ENCODE results near the gene NUP210L. TPM values are rescaled to one million over a fixed set of nuclear protein-coding genes. Genes with fewer than 3 reads are reported as not detected.

The NUP210L gene
- total RNA-seq, 4 donors from 2014 or later = 0.18 TPM; not detected in 3

DNA sequence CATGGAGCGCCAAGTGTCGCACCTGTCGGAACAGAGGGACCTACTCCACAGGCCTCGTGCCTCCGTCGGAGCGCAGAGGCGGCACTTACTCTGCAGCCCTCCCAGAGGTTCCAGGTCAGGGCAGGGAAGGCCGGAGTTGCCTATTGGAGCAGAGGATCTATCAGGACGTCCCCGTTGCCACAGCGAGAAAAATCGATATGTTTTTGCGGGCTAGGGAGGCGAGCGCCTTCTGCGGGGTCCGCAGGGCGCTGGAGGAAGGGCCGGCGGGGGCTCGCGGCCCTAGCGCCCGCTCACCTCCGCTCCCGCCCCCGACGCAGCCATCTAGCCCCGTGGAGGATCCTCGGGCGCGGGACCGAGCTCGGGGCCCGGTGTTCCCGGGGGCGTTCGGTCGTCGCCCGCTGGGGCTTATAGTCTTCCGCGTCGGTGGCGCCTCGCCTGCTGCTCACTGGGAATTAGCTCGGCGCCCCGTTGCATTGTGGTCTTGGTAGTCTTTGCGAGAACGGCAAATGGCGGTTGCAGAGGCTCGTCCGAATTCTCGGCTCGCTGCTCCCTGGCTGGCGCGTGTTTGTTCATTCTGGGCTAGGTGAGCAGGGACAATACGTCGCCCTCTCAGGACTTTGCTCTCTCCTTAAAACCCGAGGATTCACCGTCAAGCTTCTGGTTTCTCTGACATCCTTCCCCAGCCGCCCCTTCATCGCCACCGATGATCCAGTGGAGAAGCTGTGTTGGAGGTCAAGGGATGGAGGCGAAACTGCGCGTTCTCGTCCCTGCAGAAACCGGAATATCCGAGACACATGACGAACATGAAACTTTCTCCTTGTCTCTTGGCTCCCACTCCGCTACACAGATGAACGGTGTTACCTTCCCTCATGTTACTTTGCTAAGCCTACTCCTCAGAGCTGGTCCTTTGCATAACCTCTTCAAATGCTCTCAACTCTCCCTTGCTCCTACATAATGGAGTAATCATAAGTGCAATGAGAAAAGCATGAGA lies 177.3 kb downstream of the NUP210L start, which contains the start of gene JTB:
TSS of gene JTB (minus strand) at position 425 of the 991 bp plus-strand sequence. CDS start at position 3, 422 bp downstream.
- peak; percentile 91 to 96 (median 95) for DNase-seq
- TF ChIP-seq, protein P1, sequence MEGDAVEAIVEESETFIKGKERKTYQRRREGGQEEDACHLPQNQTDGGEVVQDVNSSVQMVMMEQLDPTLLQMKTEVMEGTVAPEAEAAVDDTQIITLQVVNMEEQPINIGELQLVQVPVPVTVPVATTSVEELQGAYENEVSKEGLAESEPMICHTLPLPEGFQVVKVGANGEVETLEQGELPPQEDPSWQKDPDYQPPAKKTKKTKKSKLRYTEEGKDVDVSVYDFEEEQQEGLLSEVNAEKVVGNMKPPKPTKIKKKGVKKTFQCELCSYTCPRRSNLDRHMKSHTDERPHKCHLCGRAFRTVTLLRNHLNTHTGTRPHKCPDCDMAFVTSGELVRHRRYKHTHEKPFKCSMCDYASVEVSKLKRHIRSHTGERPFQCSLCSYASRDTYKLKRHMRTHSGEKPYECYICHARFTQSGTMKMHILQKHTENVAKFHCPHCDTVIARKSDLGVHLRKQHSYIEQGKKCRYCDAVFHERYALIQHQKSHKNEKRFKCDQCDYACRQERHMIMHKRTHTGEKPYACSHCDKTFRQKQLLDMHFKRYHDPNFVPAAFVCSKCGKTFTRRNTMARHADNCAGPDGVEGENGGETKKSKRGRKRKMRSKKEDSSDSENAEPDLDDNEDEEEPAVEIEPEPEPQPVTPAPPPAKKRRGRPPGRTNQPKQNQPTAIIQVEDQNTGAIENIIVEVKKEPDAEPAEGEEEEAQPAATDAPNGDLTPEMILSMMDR (IDR thresholded peaks at IDR 0.05) = peak in 1 of 6 experiments; percentile 18
- TF ChIP-seq POLR2A (IDR thresholded peaks at IDR 0.05) = peak; percentile 87 to 91
- Histone ChIP-seq H3K36me3 (peaks cover 0 to 12% (median 0%) of the 10 kb centered on the region in 3 donors), H3K27me3 (no peaks in the 10 kb centered on the region), H3K9me3 (no peaks in the 10 kb centered on the region), H3K4me3 (peak within 1 kb of the TSS; percentile 90 to 97 (median 92)), H3K27ac (peak within 1 kb of the TSS; percentile 89 to 96 (median 92)), H3K4me1 (peaks cover 0 to 19% (median 6%) of the 10 kb centered on the region in 4 donors)

DNA sequence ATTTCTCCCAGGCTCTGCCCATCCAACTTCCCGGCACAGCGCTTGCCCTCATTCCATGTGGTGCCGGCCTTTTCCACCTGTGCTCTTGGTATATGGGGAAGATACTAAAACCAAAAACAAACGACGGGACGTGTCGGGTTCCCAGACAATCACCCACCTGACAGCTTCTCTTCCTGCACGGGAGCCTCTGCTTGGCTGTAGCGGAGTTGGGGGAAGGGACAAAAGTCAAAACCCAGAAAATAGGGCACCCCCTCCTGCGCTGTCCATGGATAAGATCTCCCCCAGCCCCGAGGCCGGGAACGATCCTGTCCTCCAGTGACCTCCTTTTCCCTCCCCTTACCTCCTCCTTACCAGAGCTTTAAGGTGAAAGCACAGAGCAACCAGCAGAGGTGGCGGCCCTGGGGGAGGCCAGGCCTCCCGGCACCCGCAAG lies 178.0 kb downstream of the NUP210L start:
- peak overlapping the region; percentile 90 to 97 (median 92) for H3K4me3 ChIP-seq
- peaks cover 0 to 12% (median 0%) of the 10 kb centered on the region in 3 donors for H3K36me3 ChIP-seq
- DNase-seq = no peak
- H3K9me3 ChIP-seq = no peaks in the 10 kb centered on the region
- H3K27ac ChIP-seq = peak overlapping the region; percentile 89 to 96 (median 92)
- TF ChIP-seq POLR2A (IDR thresholded peaks at IDR 0.05) = no peak
- TF ChIP-seq, protein P1 (IDR thresholded peaks at IDR 0.05) = no peak
- H3K27me3 ChIP-seq = no peaks in the 10 kb centered on the region
- H3K4me1 ChIP-seq = peaks cover 0 to 19% (median 6%) of the 10 kb centered on the region in 4 donors

DNA sequence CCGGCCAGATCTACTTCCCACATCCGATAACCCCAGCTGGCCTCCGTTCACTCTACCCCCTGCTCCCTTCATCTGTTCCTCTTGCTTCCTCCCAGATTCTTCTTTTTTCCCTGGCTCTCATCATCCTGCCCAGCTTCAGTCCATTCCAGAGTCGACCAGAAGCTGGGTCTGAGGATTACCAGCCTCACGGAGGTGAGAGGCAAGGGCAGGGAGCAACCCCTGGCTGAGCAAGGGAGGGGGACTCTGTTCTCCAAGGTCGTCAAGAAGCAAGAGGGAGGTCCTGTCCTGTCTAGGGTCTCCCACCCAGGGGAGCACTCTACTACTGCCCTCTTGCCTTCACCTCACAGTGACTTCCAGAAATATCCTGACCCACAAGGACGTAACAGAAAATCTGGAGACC lies 181.3 kb downstream of the NUP210L start:
- H3K27me3 ChIP-seq = no peaks in the 10 kb centered on the region
- DNase-seq = no peak
- no peak overlapping the region for H3K4me3 ChIP-seq
- peaks cover 0 to 17% (median 6%) of the 10 kb centered on the region in 4 donors for H3K4me1 ChIP-seq
- peaks cover 0 to 12% (median 0%) of the 10 kb centered on the region in 3 donors for H3K36me3 ChIP-seq
- H3K27ac ChIP-seq = no peak overlapping the region
- TF ChIP-seq POLR2A (IDR thresholded peaks at IDR 0.05) = no peak
- TF ChIP-seq, protein P1 (IDR thresholded peaks at IDR 0.05) = no peak
- H3K9me3 ChIP-seq = no peaks in the 10 kb centered on the region

DNA sequence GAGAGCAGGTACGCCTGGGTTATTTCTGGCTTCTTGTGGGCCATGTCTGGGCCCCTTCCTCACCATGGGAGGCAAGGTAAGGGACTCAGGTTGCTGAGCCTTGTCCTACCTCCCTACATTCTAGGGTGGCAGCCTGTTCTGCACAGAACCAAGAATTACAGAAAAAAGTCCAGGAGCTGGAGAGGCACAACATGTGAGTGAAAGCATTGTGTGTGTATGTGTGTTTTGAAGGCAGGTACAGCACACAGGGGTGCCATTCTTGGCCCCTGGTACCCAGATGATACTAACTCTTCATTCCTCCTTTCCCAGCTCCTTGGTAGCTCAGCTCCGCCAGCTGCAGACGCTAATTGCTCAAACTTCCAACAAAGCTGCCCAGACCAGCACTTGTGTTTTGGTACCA lies 181.8 kb downstream of the NUP210L start:
- Histone ChIP-seq H3K4me1 (peaks cover 0 to 18% (median 6%) of the 10 kb centered on the region in 4 donors), H3K27me3 (no peaks in the 10 kb centered on the region), H3K4me3 (no peak overlapping the region), H3K36me3 (peaks cover 0 to 12% (median 0%) of the 10 kb centered on the region in 3 donors), H3K9me3 (no peaks in the 10 kb centered on the region), H3K27ac (no peak overlapping the region)
- no peak for DNase-seq
- TF ChIP-seq POLR2A (IDR thresholded peaks at IDR 0.05) = no peak
- TF ChIP-seq, protein P1 (IDR thresholded peaks at IDR 0.05) = no peak

DNA sequence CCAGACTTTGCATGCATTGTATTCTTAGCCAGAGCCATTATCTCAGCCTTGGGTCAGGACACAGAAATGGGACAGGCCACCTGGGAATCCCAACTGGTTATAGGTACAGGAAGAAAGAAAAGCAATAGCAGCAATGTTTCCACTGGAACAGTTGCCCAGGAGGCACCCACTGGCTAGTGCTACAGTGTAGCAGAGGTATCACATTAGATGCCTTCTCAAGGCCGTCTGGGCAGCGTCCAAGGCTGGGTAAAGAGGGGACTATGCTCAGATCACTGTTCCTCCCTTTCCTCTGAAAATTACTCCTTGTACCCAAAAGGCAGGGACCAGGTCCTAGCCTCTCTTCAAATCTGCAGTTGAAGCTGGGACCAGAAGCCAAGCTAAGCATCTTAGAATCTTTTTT lies 184.5 kb downstream of the NUP210L start:
- Histone ChIP-seq H3K4me3 (no peak overlapping the region), H3K4me1 (peaks cover 0 to 21% (median 2%) of the 10 kb centered on the region in 4 donors), H3K9me3 (no peaks in the 10 kb centered on the region), H3K36me3 (peaks cover 0 to 12% (median 0%) of the 10 kb centered on the region in 3 donors), H3K27me3 (no peaks in the 10 kb centered on the region), H3K27ac (no peak overlapping the region)
- DNase-seq = no peak
- no peak for TF ChIP-seq POLR2A (IDR thresholded peaks at IDR 0.05)

DNA sequence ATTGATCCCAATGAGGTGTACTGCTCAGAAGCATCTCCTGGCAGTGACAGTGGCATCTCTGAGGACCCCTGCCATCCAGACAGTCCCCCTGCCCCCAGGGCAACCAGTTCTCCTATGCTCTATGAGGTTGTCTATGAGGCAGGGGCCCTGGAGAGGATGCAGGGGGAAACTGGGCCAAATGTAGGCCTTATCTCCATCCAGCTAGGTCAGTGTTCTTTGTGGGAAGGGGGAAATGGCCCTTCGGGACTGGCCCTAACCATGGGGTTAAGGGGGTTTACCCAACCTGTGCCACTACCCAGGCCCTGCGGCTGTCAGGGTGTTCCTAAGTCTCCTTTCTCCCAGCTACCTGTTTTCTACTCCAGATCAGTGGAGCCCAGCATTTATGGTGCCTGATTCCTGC lies 185.9 kb downstream of the NUP210L start:
- H3K36me3 ChIP-seq = peaks cover 0 to under 1% (median 0%) of the 10 kb centered on the region in 3 donors
- H3K4me1 ChIP-seq = peaks cover 0 to 30% (median 5%) of the 10 kb centered on the region in 4 donors
- DNase-seq = no peak
- H3K27me3 ChIP-seq = no peaks in the 10 kb centered on the region
- no peak overlapping the region for H3K4me3 ChIP-seq
- no peak overlapping the region for H3K27ac ChIP-seq
- no peaks in the 10 kb centered on the region for H3K9me3 ChIP-seq
- TF ChIP-seq POLR2A (IDR thresholded peaks at IDR 0.05) = no peak
- TF ChIP-seq, protein P1 (IDR thresholded peaks at IDR 0.05) = no peak
